H1 (cell line): ENCODE data around the gene CLUH. TPM values are rescaled to one million over a fixed set of nuclear protein-coding genes. Genes with fewer than 3 reads are reported as not detected.

Experiments
- CTBP2 ChIP-seq: IDR thresholded peaks from 2 replicates; pipeline ENCODE4 v1.7.0; 2011; ENCODE audit warnings: borderline replicate concordance, mild to moderate bottlenecking, moderate library complexity, mixed read lengths, low read length; ENCODE audit not compliant: insufficient read depth, insufficient read length
- polyA plus RNA-seq, 7 experiments: library from polyadenylated mRNA; depleted of rRNA in 3 of 7; stranded (reverse) in 5 of 7; unstranded in 2 of 7; fragments of >200 nt in 5 of 7; fragments of 200-250 nt in 2 of 7; gene quantifications; 1 replicate in 5 of 7; 2 replicates in 1 of 7; 4 replicates in 1 of 7; pipeline versions ENCODE4 v1.2.1 to v1.2.3, GENCODE V29; 2011 to 2013; ENCODE audit warnings: missing spikeins in 2 of 7, mixed read lengths in 2 of 7
- total RNA-seq: library from RNA; stranded (reverse); fragmentation: NEBNext Ultra II Directional; extraction: Animal tissue kit (Norgen Biotek cat#: 25700); gene quantifications from 2 replicates; pipeline ENCODE4 v1.2.1, GENCODE V29; 2021

CLUH gene
- total and polyA plus RNA-seq, 2 of the 8 experiments (the other 6 are each of a cell fraction or from before 2014, with no cell fraction given), result 33.6 to 98.6 TPM

DNA sequence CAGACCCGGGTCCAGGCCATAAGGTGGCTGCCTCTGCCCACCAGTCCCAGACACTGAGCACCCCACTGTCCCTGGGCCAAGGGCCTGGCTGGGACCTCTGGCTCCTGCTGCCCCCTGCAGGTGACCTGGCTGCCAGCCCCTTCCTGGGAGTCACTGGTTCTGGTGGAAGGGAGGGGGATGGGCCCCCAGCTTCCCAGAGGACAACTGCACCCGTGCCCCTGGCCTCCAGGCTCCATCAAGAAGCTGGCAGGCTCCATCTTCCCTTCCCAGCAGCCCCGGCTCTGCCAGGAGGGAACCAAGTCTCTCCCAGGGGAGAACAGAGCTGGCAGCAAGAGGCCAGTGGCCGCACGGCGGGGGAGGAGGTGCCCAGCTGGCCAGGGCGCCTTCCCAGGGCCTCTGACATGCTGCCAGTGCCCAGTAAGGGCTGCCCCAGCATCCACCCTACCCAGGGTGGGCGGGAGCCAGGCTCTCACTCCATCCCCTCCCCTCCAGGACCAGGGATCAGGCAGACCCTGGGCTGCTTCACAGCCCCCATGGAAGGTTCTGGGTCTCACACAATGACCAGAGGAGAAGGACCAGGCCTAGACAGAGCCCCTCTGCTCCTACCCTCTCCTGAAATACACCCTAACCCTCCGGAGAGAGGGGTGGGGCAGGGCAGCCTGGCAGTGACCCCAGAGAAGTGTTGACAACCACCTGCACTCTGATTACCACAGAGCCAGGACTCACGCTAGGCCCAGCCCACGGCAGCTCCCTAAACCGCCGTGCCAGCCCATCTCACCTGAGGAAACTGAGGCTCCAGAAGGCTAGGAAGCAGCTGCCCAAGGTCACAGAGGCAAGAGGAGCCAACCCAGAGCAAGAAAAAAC is 3.6 kb downstream of the CLUH start (continued):
- TF ChIP-seq CTBP2, result peak; percentile 33
- TF ChIP-seq, all 59 proteins: peak for 6
